Activated T-helper 1 cell treated with anti-CD3 and anti-CD28 coated beads, Interleukin-12 subunit alpha, Interleukin-12 subunit beta, Interleukin-2, Interleukin-4 antibody, amounts not matched to agents 30 ng/mL and 10 ng/mL and 1 ng/mL, durations not matched to agents 14 hours and 24 hours and 36 hours (primary cell): Measurements from ENCODE around the gene RMND1. TPM values are rescaled to one million over a fixed set of nuclear protein-coding genes. Genes with fewer than 3 reads are reported as not detected.

Source experiments
- DNase-seq: peaks from one replicate; pipeline ENCODE4 v3.0.0; 2021; ENCODE audit warnings: low spot score
- H3K27ac Mint-ChIP-seq: one replicate; pipeline ENCODE4 v1.8.0; 2021; ENCODE audit warnings: mild to moderate bottlenecking, mixed read lengths
- H3K27me3 Mint-ChIP-seq: one replicate; pipeline ENCODE4 v1.8.0; 2022; ENCODE audit warnings: mild to moderate bottlenecking, moderate library complexity, mixed read lengths; ENCODE audit not compliant: insufficient read depth
- H3K36me3 Mint-ChIP-seq: one replicate; pipeline ENCODE4 v1.8.0; 2021; ENCODE audit warnings: low read depth, mixed read lengths
- H3K4me1 Mint-ChIP-seq: one replicate; pipeline ENCODE4 v1.8.0; 2021; ENCODE audit warnings: low read depth, mixed read lengths
- H3K4me3 Mint-ChIP-seq: one replicate; pipeline ENCODE4 v1.8.0; 2021; ENCODE audit warnings: mild to moderate bottlenecking, moderate library complexity, mixed read lengths
- H3K9me3 Mint-ChIP-seq: one replicate; pipeline ENCODE4 v1.8.0; 2021; ENCODE audit warnings: mixed read lengths
- intact Hi-C: fragments of 100-400 bp; cut with micrococcal nuclease; formaldehyde crosslinking; loops from one replicate; pipeline ENCODE4 v1.15.1; 2024
- total RNA-seq: library from RNA; stranded (reverse); gene quantifications from 2 replicates; pipeline ENCODE4 v1.2.3, GENCODE V29; 2022

RMND1 gene
- total RNA-seq, 1 donor from 2014 or later: 20.5 TPM

DNA sequence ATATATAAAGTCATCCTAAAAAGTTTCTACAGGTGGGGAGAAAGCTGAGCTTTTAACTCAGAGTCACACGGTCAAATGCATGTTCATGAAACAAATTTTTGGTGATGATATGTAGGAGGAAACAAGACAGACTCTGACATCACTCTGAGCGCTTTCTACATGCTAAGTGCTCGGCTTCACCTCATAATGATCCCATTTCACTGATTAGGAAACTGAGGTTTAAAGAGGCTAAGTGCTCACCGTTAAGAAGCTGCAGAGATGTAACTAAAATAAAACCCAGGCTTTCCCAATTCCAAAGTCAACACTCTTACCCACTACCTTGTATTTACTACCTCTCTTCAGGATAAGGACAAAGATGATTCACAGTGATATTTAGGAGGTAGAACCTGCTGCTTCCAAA lies 4.7 kb downstream of the RMND1 start:
- Mint-ChIP-seq H3K9me3 (no peaks in the 10 kb centered on the region), H3K36me3 (peaks cover 8% of the 10 kb centered on the region), H3K4me3 (no peak overlapping the region), H3K4me1 (peaks cover 6% of the 10 kb centered on the region), H3K27me3 (peaks cover 3% of the 10 kb centered on the region), H3K27ac (no peak overlapping the region)
- intact Hi-C loops: no loop called here
- no peak for DNase-seq

DNA sequence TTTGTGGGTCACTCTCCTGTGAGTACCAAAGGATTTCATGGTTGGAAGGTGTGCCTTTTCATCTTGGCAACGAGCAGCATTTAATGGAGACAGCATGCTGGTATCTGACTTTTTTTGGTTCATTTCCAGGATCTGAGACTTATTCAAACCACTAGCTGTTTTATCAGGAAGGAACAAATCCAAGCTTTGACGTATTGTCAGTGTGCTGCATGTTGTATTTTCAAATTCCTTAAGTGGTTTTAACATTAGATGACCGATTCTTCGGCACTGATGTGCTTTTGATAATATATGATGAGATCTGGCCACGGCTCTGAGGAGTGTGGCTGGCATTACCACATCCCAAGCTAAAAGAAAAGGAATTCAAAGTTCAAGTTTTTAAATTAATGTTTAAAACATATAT lies 6.4 kb downstream of the RMND1 start:
- H3K36me3 Mint-ChIP-seq: peaks cover 8% of the 10 kb centered on the region
- no peaks in the 10 kb centered on the region for H3K9me3 Mint-ChIP-seq
- no peak overlapping the region for H3K27ac Mint-ChIP-seq
- DNase-seq: no peak
- intact Hi-C loops: no loop called here
- no peak overlapping the region for H3K4me3 Mint-ChIP-seq
- peaks cover 15% of the 10 kb centered on the region for H3K4me1 Mint-ChIP-seq
- H3K27me3 Mint-ChIP-seq: no peaks in the 10 kb centered on the region

DNA sequence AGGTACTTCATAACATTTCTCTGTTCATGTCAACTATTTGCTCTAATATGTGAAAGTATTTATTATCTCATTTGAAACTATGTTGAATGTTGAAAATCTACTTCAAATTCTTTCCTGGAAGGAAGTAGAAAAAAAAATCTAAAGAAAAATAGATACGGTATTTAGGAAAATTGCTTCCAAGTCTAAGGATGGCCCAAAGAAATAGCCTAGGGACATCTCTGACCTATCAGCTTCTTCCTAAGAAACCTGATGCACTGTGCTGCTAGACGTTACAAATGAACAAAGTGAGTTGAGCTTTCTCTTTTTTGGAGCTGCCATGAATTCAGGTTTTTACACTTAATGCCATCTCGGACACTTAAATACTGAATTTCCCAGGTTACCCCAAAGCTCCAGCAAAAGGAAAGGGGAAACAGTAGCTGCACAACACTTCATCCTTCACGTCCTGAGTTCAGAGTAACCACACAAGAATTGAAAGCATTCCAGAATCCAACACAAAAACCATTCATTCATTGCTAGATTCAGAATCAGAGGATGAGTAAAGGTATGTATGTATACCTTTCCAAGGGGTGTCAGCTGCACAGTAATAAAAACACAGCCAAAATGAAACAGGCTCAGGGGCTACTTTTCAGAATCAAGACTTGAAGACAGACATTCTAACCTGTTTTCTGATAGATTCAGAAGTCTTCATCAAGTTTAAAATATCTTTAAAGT lies 7.9 kb downstream of the RMND1 start:
- Mint-ChIP-seq H3K9me3 (no peaks in the 10 kb centered on the region), H3K4me1 (peaks cover 19% of the 10 kb centered on the region)
- intact Hi-C loops: no loop called here

DNA sequence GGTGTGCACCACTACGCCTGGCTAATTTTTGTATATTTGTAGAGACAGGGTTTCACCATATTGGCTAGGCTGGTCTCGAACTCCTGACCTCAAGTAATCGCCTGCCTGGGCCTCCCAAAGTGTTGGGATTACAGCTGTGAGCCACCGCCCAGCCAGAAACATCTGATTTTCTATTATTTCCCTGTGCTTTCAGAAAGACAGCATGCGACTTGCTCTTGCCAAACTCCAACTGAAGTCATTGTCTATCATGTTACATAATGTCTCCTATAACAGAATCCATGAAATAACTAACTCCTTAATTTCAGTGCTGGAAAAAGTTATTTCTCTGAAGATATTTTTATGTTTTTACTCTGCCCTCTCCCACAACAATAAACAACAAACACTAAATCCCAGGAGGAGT lies 8.5 kb downstream of the RMND1 start:
- no peak overlapping the region for H3K27ac Mint-ChIP-seq
- intact Hi-C loops: no loop called here
- H3K36me3 Mint-ChIP-seq: peaks cover 8% of the 10 kb centered on the region
- H3K27me3 Mint-ChIP-seq: no peaks in the 10 kb centered on the region
- H3K9me3 Mint-ChIP-seq: no peaks in the 10 kb centered on the region
- peaks cover 18% of the 10 kb centered on the region for H3K4me1 Mint-ChIP-seq
- no peak for DNase-seq
- no peak overlapping the region for H3K4me3 Mint-ChIP-seq

More for the DNA sequence above, 7.9 kb downstream of the RMND1 start:
- DNase-seq: no peak
- H3K4me3 Mint-ChIP-seq: no peak overlapping the region
- H3K27ac Mint-ChIP-seq: no peak overlapping the region
- no peaks in the 10 kb centered on the region for H3K27me3 Mint-ChIP-seq
- H3K36me3 Mint-ChIP-seq: peaks cover 8% of the 10 kb centered on the region

DNA sequence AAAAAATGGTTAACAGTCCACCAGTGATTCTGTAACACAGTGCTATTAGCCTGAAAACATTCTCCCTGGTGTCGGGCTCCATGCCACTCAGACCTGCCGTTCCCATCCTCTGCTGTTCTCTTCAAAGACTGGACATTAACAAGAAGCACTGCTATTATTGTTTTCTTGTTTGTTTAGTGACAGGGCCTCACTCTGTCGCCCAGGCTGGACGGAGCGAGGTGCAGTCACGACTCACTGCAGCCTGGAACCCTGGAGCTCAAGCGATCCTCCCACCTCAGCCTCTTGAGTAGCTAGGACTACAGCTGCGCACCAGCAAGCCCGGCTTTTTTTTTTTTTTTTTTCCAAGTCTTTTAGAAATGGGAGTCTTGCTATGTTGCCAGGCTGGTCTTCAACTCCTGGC lies 9.6 kb downstream of the RMND1 start:
- Mint-ChIP-seq H3K27ac (no peak overlapping the region), H3K4me3 (no peak overlapping the region), H3K4me1 (peaks cover 13% of the 10 kb centered on the region), H3K9me3 (no peaks in the 10 kb centered on the region), H3K36me3 (peaks cover 9% of the 10 kb centered on the region), H3K27me3 (no peaks in the 10 kb centered on the region)
- DNase-seq: no peak
- intact Hi-C loops: no loop called here

DNA sequence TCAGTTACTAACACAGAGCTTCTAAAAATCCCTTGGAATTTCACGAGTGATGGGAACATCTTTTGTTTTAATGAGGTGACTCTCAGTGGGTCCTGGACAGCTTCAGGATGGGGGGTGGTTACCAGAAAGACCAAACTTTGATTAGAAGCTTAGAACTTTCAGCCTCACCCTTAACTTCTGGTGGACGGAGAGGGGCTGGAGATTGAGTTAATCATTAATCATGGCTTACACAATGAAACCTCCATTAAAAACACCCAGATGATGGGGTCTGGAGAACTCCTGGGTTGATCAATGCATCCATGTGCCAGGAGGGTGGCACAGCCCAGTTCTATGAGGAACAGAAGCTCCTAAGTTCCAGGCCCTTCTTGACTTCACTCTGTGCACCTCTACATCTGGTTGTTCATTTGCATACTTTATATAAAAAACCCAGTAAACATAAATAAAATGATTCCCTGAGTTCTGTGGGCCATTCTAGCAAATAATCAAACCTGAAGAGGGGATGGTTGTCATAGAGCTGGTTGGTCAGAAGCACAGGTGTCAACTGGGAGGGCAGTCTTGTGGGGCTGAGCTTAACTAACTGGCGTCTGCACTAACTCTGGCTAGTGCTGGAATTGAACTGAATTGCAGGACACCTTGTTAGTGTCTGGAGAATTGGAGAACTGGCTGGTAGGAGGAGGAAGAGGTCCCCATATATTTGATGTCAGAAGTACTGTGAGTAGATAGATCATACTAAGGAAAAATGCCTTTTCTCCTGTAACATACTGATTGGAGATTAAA lies 10.3 kb downstream of the RMND1 start:
- intact Hi-C loops: loop anchor here (1.0 kb wide), 1 partner anchor 35 kb away; no protein-coding TSS in a partner anchor
- Mint-ChIP-seq H3K4me3 (no peak overlapping the region), H3K9me3 (no peaks in the 10 kb centered on the region), H3K36me3 (peaks cover 10% of the 10 kb centered on the region), H3K27ac (no peak overlapping the region), H3K4me1 (peaks cover 16% of the 10 kb centered on the region), H3K27me3 (no peaks in the 10 kb centered on the region)
- DNase-seq: no peak

DNA sequence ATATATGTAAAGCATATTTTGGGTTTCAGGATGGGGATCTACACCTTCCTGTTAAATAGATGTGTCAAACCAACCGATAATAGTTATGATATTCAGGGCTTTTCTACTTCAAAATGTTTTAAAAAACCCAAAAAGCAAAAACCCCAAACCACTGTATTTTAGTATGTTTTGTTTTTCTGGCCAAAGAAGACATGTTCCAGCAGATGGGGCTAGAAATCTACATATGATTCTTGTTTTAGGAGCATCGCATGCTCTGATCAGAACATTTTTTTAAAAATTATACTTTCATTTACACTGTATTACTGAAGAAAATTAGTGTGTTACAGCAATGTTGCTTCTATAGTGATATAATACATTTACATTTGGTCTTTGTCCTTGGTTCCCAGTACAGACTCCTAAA lies 11.0 kb downstream of the RMND1 start:
- peaks cover 10% of the 10 kb centered on the region for H3K36me3 Mint-ChIP-seq
- peaks cover 20% of the 10 kb centered on the region for H3K4me1 Mint-ChIP-seq
- no peaks in the 10 kb centered on the region for H3K27me3 Mint-ChIP-seq
- intact Hi-C loops: loop anchor here (1.0 kb wide), 1 partner anchor 35 kb away; no protein-coding TSS in a partner anchor
- H3K9me3 Mint-ChIP-seq: no peaks in the 10 kb centered on the region
- no peak overlapping the region for H3K4me3 Mint-ChIP-seq
- no peak for DNase-seq
- H3K27ac Mint-ChIP-seq: no peak overlapping the region

DNA sequence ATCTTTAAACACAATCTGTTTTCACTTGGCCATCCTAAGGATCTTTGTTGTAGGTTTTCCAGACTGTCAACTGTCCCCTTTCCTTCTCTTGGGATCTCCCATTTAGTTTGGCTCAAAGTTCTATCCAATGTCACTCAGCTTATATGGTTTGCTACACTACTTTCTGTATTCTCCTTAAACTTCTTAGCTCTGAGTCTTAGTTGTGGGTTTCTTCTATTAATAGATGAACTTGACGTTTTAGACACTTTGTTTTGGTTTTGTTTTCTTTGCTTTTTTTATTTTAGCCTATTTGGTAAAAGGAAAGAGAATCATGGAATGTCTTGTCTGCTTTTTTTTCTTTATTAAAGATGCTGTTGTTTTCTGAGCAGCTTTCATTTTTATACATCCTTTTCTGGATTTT lies 11.4 kb downstream of the RMND1 start:
- H3K27me3 Mint-ChIP-seq: no peaks in the 10 kb centered on the region
- H3K9me3 Mint-ChIP-seq: no peaks in the 10 kb centered on the region
- intact Hi-C loops: no loop called here
- no peak overlapping the region for H3K27ac Mint-ChIP-seq
- no peak for DNase-seq
- H3K4me3 Mint-ChIP-seq: no peak overlapping the region
- peaks cover 10% of the 10 kb centered on the region for H3K36me3 Mint-ChIP-seq
- H3K4me1 Mint-ChIP-seq: peaks cover 20% of the 10 kb centered on the region

DNA sequence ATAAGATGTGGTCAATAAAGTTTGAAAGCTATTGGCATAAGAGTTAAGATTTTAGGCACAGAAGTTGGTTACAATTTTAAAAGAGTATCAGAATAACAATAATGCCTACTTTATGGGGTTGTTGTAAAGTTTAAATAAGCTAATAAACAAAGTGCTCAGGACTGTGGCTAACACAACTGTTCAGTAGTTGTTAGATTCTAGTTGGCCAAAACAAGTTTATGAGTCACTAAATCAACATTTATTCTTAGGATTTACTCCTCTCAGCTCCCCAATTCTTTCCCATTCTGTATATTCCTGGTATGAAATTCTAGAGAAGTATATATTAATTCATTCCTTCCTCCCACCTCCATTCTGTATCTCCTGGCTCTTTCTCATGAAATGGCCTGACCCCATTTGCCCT lies 14.5 kb downstream of the RMND1 start:
- no peaks in the 10 kb centered on the region for H3K27me3 Mint-ChIP-seq
- H3K27ac Mint-ChIP-seq: no peak overlapping the region
- H3K4me3 Mint-ChIP-seq: no peak overlapping the region
- H3K4me1 Mint-ChIP-seq: peaks cover 20% of the 10 kb centered on the region
- no peak for DNase-seq
- peaks cover 10% of the 10 kb centered on the region for H3K36me3 Mint-ChIP-seq
- H3K9me3 Mint-ChIP-seq: no peaks in the 10 kb centered on the region
- intact Hi-C loops: no loop called here

DNA sequence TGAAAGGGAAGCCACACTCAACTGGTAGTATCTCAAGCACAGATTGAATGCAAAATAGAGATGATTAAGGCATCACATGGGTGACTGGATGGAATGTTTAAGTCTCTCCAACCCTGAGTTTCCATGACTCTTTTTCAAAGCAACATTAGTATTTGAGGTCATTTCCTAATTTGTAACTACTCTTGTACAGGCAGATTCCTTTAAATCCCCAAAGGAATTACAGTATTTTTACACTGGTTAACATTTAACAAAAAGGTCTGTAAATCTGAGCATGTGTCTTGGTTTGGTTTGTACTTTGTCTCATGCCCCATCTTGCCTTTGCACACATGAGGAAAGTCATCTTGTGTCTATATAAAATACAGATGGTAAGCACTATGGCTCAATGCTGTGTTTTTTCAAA lies 15.1 kb downstream of the RMND1 start:
- H3K4me3 Mint-ChIP-seq: no peak overlapping the region
- intact Hi-C loops: no loop called here
- H3K9me3 Mint-ChIP-seq: no peaks in the 10 kb centered on the region
- DNase-seq: no peak
- no peak overlapping the region for H3K27ac Mint-ChIP-seq
- H3K4me1 Mint-ChIP-seq: peaks cover 20% of the 10 kb centered on the region
- H3K27me3 Mint-ChIP-seq: no peaks in the 10 kb centered on the region
- H3K36me3 Mint-ChIP-seq: peaks cover 12% of the 10 kb centered on the region

DNA sequence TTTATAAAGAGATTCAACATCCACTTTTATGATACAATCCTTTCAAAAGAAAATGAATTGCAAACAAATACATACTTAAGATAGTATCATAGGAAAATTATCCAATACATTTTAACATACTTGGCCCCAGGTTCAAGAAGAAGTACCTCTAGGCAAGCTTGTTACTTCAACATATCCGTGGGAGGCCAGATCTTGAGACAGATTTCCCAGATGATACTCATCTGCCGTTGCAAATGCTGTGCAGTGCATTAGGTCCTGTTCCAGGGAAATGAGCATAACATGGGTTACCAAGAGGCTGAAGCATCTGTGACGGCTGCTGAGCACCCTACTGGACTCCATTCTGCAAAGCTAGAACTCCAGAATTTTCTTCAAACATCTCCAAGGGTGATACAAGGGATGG lies 15.6 kb downstream of the RMND1 start:
- Mint-ChIP-seq H3K27ac (no peak overlapping the region), H3K9me3 (no peaks in the 10 kb centered on the region), H3K27me3 (no peaks in the 10 kb centered on the region), H3K36me3 (peaks cover 12% of the 10 kb centered on the region), H3K4me3 (no peak overlapping the region), H3K4me1 (peaks cover 19% of the 10 kb centered on the region)
- DNase-seq: no peak
- intact Hi-C loops: no loop called here

DNA sequence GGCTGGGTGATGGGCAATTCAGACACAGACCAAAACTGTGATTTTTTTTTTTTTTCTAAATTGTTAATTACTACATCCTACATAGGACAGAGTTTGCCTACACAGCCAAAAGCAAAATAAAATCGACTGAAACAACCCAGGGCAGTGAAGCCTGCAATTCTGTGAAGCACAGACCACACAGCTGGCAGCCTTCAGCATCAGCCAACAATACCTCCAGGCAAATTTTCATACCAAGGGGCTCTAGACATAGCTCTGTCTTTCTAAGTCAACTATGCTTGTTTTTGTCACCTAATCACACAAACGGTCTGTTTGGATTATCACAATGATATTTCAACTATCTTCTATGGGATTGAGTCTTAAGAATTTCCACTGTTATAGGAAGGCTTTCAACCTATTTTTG lies 17.6 kb downstream of the RMND1 start:
- no peak overlapping the region for H3K27ac Mint-ChIP-seq
- intact Hi-C loops: no loop called here
- peaks cover 19% of the 10 kb centered on the region for H3K36me3 Mint-ChIP-seq

DNA sequence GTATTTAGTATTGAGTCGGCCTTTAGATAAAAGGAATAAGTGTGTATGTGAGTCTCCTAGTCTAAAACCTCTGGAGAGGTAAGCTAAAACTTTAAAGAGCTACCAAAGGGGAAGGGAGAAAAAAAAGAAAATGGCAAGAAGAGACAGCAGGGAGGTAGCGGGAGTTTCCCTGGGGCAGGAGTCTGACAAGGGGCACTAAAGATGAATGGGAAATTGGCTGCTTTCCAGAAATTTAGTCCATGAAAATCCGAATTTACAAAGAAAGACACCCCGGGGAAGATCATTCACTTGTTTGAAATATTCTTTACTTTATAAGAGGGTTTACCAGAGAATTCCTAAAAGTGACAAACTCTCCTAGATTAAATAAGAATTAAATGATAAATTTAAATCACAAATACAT lies 19.3 kb downstream of the RMND1 start:
- no peaks in the 10 kb centered on the region for H3K27me3 Mint-ChIP-seq

More for the DNA sequence above, 17.6 kb downstream of the RMND1 start:
- DNase-seq: no peak
- Mint-ChIP-seq H3K27me3 (no peaks in the 10 kb centered on the region), H3K9me3 (no peaks in the 10 kb centered on the region), H3K4me3 (no peak overlapping the region), H3K4me1 (peaks cover 7% of the 10 kb centered on the region)

More for the DNA sequence above, 19.3 kb downstream of the RMND1 start:
- H3K4me1 Mint-ChIP-seq: peaks cover 7% of the 10 kb centered on the region
- intact Hi-C loops: no loop called here
- H3K36me3 Mint-ChIP-seq: peaks cover 20% of the 10 kb centered on the region
- H3K4me3 Mint-ChIP-seq: no peak overlapping the region
- no peaks in the 10 kb centered on the region for H3K9me3 Mint-ChIP-seq
- no peak for DNase-seq
- H3K27ac Mint-ChIP-seq: no peak overlapping the region
